ENCODE measurements around the gene FBXO17.
"Not testable (repeated sequence)": the region's sequence is repeated elsewhere in the genome, so short reads cannot be mapped to it uniquely, and the experiment has no call there.

GRCh38 chr19:38989614-38990013 is 14.1 kb upstream of the FBXO17 start:
- not testable (repeated sequence) for TF ChIP-seq CTCF, EP300, POLR2AphosphoS5, POLR2A (IDR thresholded peaks at IDR 0.05)

Measured in upper lobe of left lung (tissue), 4 donors.